ENCODE measurements around the gene DKKL1.

Gene DKKL1

GRCh38 chr19:49338023-49338677 is 25.5 kb upstream of the DKKL1 start:
- no peak for DNase-seq (ENCODE audit: low spot score)

GRCh38 chr19:49338691-49339300 is 24.9 kb upstream of the DKKL1 start:
- peak; percentile 49 for DNase-seq (ENCODE audit: low spot score)

GRCh38 chr19:49339301-49340068 is 24.2 kb upstream of the DKKL1 start:
- DNase-seq (ENCODE audit: low spot score): peak; percentile 47

GRCh38 chr19:49340069-49340864 is 23.4 kb upstream of the DKKL1 start:
- peak; percentile 98 for DNase-seq (ENCODE audit: low spot score)

- DNase-seq (ENCODE audit: low spot score): no peak
Measured at GRCh38 chr19:49340865-49341718, 22.6 kb upstream of the DKKL1 start.

GRCh38 chr19:49342291-49342721 is 21.4 kb upstream of the DKKL1 start:
- DNase-seq (ENCODE audit: low spot score): no peak

GRCh38 chr19:49343123-49343522 is 20.6 kb upstream of the DKKL1 start:
- no peak for DNase-seq (ENCODE audit: low spot score)

GRCh38 chr19:49344505-49345423 is 18.9 kb upstream of the DKKL1 start:
- no peak for DNase-seq (ENCODE audit: low spot score)

- DNase-seq (ENCODE audit: low spot score): no peak
Measured at GRCh38 chr19:49347191-49347590, 16.5 kb upstream of the DKKL1 start.

- DNase-seq (ENCODE audit: low spot score): peak; percentile 49
Measured at GRCh38 chr19:49347835-49348234, 15.8 kb upstream of the DKKL1 start.

GRCh38 chr19:49348305-49349189 is 15.1 kb upstream of the DKKL1 start:
- DNase-seq (ENCODE audit: low spot score): no peak

- DNase-seq (ENCODE audit: low spot score): no peak
Measured at GRCh38 chr19:49349567-49349966, 14.1 kb upstream of the DKKL1 start.

GRCh38 chr19:49355909-49356353 is 7.7 kb upstream of the DKKL1 start:
- no peak for DNase-seq (ENCODE audit: low spot score)

GRCh38 chr19:49356382-49356781 is 7.3 kb upstream of the DKKL1 start:
- DNase-seq (ENCODE audit: low spot score): no peak

- no peak for DNase-seq (ENCODE audit: low spot score)
Measured at GRCh38 chr19:49357186-49357585, 6.5 kb upstream of the DKKL1 start.

GRCh38 chr19:49359851-49360820 is 3.5 kb upstream of the DKKL1 start:
- DNase-seq (ENCODE audit: low spot score): no peak

- DNase-seq (ENCODE audit: low spot score): peak; percentile 92
Measured at GRCh38 chr19:49361438-49362047, 2.1 kb upstream of the DKKL1 start.
